Activated T-helper 1 cell treated with anti-CD3 and anti-CD28 coated beads, Interleukin-12 subunit alpha, Interleukin-12 subunit beta, Interleukin-2, Interleukin-4 antibody, amounts not matched to agents 30 ng/mL and 10 ng/mL and 1 ng/mL, durations not matched to agents 14 hours and 24 hours and 36 hours (primary cell): ENCODE data around the gene MRRF. TPM values are rescaled to one million over a fixed set of nuclear protein-coding genes. Genes with fewer than 3 reads are reported as not detected.

Experiments used
- DNase-seq: peaks from one replicate; pipeline ENCODE4 v3.0.0; 2021; ENCODE audit warnings: low spot score
- H3K27ac Mint-ChIP-seq: one replicate; pipeline ENCODE4 v1.8.0; 2021; ENCODE audit warnings: mild to moderate bottlenecking, mixed read lengths
- H3K27me3 Mint-ChIP-seq: one replicate; pipeline ENCODE4 v1.8.0; 2022; ENCODE audit warnings: mild to moderate bottlenecking, moderate library complexity, mixed read lengths; ENCODE audit not compliant: insufficient read depth
- H3K36me3 Mint-ChIP-seq: one replicate; pipeline ENCODE4 v1.8.0; 2021; ENCODE audit warnings: low read depth, mixed read lengths
- H3K4me1 Mint-ChIP-seq: one replicate; pipeline ENCODE4 v1.8.0; 2021; ENCODE audit warnings: low read depth, mixed read lengths
- H3K4me3 Mint-ChIP-seq: one replicate; pipeline ENCODE4 v1.8.0; 2021; ENCODE audit warnings: mild to moderate bottlenecking, moderate library complexity, mixed read lengths
- H3K9me3 Mint-ChIP-seq: one replicate; pipeline ENCODE4 v1.8.0; 2021; ENCODE audit warnings: mixed read lengths
- intact Hi-C: fragments of 100-400 bp; cut with micrococcal nuclease; formaldehyde crosslinking; loops from one replicate; pipeline ENCODE4 v1.15.1; 2024
- total RNA-seq: library from RNA; stranded (reverse); gene quantifications from 2 replicates; pipeline ENCODE4 v1.2.3, GENCODE V29; 2022

MRRF gene
- total RNA-seq, 1 donor from 2014 or later: 58.8 TPM

DNA sequence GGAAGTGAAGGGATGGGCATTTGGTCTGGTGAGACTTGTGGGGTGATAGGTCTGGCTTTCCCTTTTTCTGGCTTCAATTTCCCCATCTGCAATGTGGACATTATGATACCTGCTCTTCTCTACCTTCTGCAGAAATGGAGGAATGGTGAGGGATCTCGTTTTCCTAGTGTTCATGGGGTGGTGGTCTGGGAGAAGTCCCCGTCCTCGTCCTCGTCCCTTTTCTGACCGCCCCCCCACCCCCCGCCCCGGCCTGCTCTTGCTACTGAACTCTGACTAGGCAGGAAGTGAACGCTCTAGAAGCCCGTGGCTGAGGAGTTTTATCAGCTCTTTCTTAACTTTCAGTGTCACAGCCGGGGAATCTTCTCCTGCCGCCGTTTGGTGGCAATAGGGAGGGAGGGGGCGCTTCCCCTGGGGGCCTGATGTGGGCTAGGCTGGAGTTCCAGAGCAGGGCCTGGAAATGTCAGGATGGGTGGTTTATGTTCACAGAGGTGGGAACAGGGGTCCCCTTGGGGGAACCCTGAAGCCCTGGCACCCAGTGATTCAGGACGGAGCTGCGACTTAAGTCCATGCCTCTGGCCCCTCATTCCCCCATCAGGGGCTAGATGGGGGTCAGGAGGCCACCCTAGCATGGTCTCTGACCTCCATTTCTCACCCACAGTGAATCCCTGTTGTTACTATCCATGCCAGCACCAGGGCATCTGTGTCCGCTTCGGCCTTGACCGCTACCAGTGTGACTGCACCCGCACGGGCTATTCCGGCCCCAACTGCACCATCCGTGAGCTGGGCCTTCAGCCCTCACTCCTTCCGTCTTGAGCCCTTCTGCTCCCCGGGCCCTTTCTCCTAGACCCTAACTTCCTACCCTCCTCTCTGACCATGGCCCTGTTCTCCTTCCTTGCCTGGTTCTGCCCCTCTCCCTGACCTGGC, 112.8 kb downstream of the MRRF start:
- no peak overlapping the region for H3K27ac Mint-ChIP-seq
- peaks cover 4% of the 10 kb centered on the region for H3K27me3 Mint-ChIP-seq
- no peaks in the 10 kb centered on the region for H3K36me3 Mint-ChIP-seq
- peaks cover 4% of the 10 kb centered on the region for H3K4me1 Mint-ChIP-seq
- DNase-seq: no peak
- H3K9me3 Mint-ChIP-seq: peaks cover 7% of the 10 kb centered on the region
- H3K4me3 Mint-ChIP-seq: no peak overlapping the region
- intact Hi-C loops: no loop called here

DNA sequence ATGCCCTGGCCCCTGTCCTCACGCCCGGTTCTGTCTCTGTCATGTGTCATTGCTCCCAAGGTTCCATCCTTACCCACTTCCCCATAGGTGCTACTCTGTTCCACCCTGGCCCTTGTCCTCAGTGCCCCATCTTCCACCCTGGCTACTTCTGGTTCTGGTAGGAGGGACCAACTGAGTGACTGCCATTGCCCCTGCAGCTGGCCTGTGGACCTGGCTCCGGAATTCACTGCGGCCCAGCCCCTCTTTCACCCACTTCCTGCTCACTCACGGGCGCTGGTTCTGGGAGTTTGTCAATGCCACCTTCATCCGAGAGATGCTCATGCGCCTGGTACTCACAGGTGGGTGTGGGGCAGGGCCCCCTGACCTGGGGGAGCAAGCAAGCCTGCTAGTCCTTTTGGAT, 113.6 kb downstream of the MRRF start:
- Mint-ChIP-seq H3K4me1 (peaks cover 10% of the 10 kb centered on the region), H3K36me3 (no peaks in the 10 kb centered on the region), H3K27ac (no peak overlapping the region), H3K4me3 (no peak overlapping the region), H3K9me3 (peaks cover 7% of the 10 kb centered on the region), H3K27me3 (peaks cover 4% of the 10 kb centered on the region)
- intact Hi-C loops: no loop called here
- no peak for DNase-seq

DNA sequence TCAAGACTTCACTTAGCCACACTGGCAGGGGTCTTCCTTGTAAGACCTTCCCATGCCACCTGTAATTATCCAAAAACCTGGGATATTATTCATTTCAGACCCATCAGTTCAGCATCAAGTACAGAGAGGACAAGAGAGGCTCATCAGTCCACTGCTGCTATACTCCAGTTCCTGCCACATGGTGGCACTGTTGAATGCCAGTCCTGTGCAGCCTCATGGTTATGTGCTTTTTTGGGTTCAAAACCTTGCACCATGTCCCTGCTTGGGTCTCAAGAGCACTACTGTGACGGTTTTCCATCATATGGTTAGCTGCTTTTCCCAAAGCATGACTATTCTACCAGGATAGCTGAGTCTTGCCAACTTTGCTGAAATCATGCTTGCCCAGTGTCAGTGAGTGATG, 114.7 kb downstream of the MRRF start:
- Mint-ChIP-seq H3K4me3 (no peak overlapping the region), H3K27me3 (peaks cover 4% of the 10 kb centered on the region), H3K9me3 (peaks cover 7% of the 10 kb centered on the region), H3K27ac (no peak overlapping the region), H3K36me3 (no peaks in the 10 kb centered on the region), H3K4me1 (peaks cover 10% of the 10 kb centered on the region)
- DNase-seq: no peak
- intact Hi-C loops: loop anchor here (1.0 kb wide), 1 partner anchor 74 kb away; no protein-coding TSS in a partner anchor

DNA sequence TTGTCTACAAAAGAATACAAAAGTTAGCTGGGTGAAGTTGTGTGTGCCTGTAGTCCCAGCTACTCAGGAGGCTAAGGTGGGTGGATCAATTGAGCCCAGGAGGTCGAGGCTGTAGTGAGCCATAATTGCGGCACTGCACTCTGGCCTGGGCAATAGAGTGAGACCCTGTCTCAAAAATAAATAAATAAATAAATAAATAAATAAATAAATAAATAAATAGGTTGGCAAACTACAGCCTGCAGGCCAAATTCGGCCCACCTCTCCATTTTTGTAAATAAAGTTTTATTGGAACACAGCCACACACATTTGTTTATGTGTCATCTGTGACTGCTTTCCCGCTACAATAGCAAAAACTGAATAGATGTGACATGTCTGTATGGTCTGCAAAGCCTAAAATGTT, 115.6 kb downstream of the MRRF start:
- intact Hi-C loops: no loop called here
- Mint-ChIP-seq H3K4me1 (peaks cover 10% of the 10 kb centered on the region), H3K9me3 (peaks cover 7% of the 10 kb centered on the region)

More for the DNA sequence above, 115.6 kb downstream of the MRRF start:
- H3K4me3 Mint-ChIP-seq: no peak overlapping the region
- DNase-seq: no peak
- peaks cover 4% of the 10 kb centered on the region for H3K27me3 Mint-ChIP-seq
- H3K27ac Mint-ChIP-seq: no peak overlapping the region
- no peaks in the 10 kb centered on the region for H3K36me3 Mint-ChIP-seq

Other genes with a start within 250 kb of the MRRF start
- gene TTLL11, start 171.6 kb upstream of the MRRF start, total RNA-seq: 3.0 and 4.5 TPM in 2 replicates
- gene NDUFA8, start 105.1 kb upstream of the MRRF start, total RNA-seq: 49.6 and 51.6 TPM in 2 replicates
- not detected in 2 replicates for gene MORN5, start 105.0 kb upstream of the MRRF start, total RNA-seq
- gene LHX6, start 35.9 kb upstream of the MRRF start, total RNA-seq: 0.08 TPM in 1 of 2 replicates, not detected in the other
- gene RBM18, start within 50 bp of the MRRF start, total RNA-seq: 29.9 and 31.5 TPM in 2 replicates
- 0.54 and 0.61 TPM in 2 replicates for gene PTGS1, start 106.1 kb downstream of the MRRF start, total RNA-seq
- not detected in 2 replicates for gene OR1J1, start 213.0 kb downstream of the MRRF start, total RNA-seq
- gene OR1J2, start 245.9 kb downstream of the MRRF start, total RNA-seq: not detected in 2 replicates